ENCODE measurements around the gene UBE2D1.

Gene UBE2D1

GRCh38 chr10:58382489-58382995 is 47.7 kb downstream of the UBE2D1 start:
- TF ChIP-seq CTCF (IDR thresholded peaks at IDR 0.05; ENCODE audit: extremely low read depth, missing control alignments), result no peak
- DNase-seq (ENCODE audit: low spot score), result no peak

- TF ChIP-seq CTCF (IDR thresholded peaks at IDR 0.05; ENCODE audit: extremely low read depth, missing control alignments), result no peak
- DNase-seq (ENCODE audit: low spot score), result peak; percentile 65
Measured at GRCh38 chr10:58384095-58384494, 49.3 kb downstream of the UBE2D1 start.

GRCh38 chr10:58384544-58384998 is 49.8 kb downstream of the UBE2D1 start:
- TF ChIP-seq CTCF (IDR thresholded peaks at IDR 0.05; ENCODE audit: extremely low read depth, missing control alignments), result no peak
- no peak for DNase-seq (ENCODE audit: low spot score)

GRCh38 chr10:58384999-58385783 is 50.4 kb downstream of the UBE2D1 start, which contains the start of gene TFAM:
Gene TFAM (plus strand): TSS chr10:58385410. CDS start chr10:58385548, 138 bp downstream.
- peak; percentile 88 for DNase-seq (ENCODE audit: low spot score)
- TF ChIP-seq CTCF (IDR thresholded peaks at IDR 0.05; ENCODE audit: extremely low read depth, missing control alignments), result peak; percentile 44

GRCh38 chr10:58385784-58386112 is 50.9 kb downstream of the UBE2D1 start:
- peak; percentile 20 for DNase-seq (ENCODE audit: low spot score)
- no peak for TF ChIP-seq CTCF (IDR thresholded peaks at IDR 0.05; ENCODE audit: extremely low read depth, missing control alignments)

- no peak for TF ChIP-seq CTCF (IDR thresholded peaks at IDR 0.05; ENCODE audit: extremely low read depth, missing control alignments)
- DNase-seq (ENCODE audit: low spot score), result no peak
Measured at GRCh38 chr10:58389024-58389423, 54.2 kb downstream of the UBE2D1 start.

- no peak for DNase-seq (ENCODE audit: low spot score)
- no peak for TF ChIP-seq CTCF (IDR thresholded peaks at IDR 0.05; ENCODE audit: extremely low read depth, missing control alignments)
Measured at GRCh38 chr10:58393317-58393716, 58.5 kb downstream of the UBE2D1 start.
